SU-DHL-6 (cell line): Measurements from ENCODE around the gene FAM171A2.

ENCODE experiments used
- CTCF ChIP-seq: fragments of 200-600 bp; sonication (generic); IDR thresholded peaks from one replicate; pipeline ENCODE4 v1.5.1; 2017; ENCODE audit warnings: antibody characterized with exemption, mild to moderate bottlenecking, low read length, moderate library complexity; ENCODE audit not compliant: insufficient read depth, poor library complexity, severe bottlenecking
- EZH2phosphoT487 ChIP-seq: fragments of 200-600 bp; sonication (generic), shearing (Covaris generic); conservative IDR thresholded peaks from 2 replicates; pipeline ENCODE4 v1.6.1; 2018; ENCODE audit warnings: mild to moderate bottlenecking, antibody characterized with exemption, low read length, moderate library complexity, mixed read lengths

- no peak for TF ChIP-seq CTCF
- no peak for TF ChIP-seq EZH2phosphoT487
Measured at GRCh38 chr17:44321246-44322120, 42.2 kb downstream of the FAM171A2 start.
